Astrocyte (in vitro differentiated cells and primary cell): ENCODE results near the gene POC1B. TPM values are rescaled to one million over a fixed set of nuclear protein-coding genes. Genes with fewer than 3 reads are reported as not detected.

Source experiments
- DNase-seq: peaks from one replicate; pipeline ENCODE4 v3.0.0-alpha.2; 2010; ENCODE audit warnings: low read depth
- FAIRE-seq: peaks from 2 replicates; lab custom pipeline; 2011; peaks lifted over from hg19 to GRCh38; lab: Jason Lieb, UNC
- H2AFZ ChIP-seq: 2 replicates; pipeline ENCODE4 v1.6.0; 2012; ENCODE audit warnings: low read depth, low read length, inconsistent platforms
- H3K27ac ChIP-seq: 2 replicates; pipeline ENCODE4 v1.5.1; 2011; ENCODE audit warnings: low read depth, low read length, inconsistent platforms
- H3K27me3 ChIP-seq: 2 replicates; pipeline ENCODE4 v1.6.0; 2011; ENCODE audit warnings: low read length, inconsistent platforms; ENCODE audit not compliant: insufficient read depth
- H3K36me3 ChIP-seq: 2 replicates; pipeline ENCODE4 v1.5.1; 2011; ENCODE audit warnings: low read length, inconsistent platforms; ENCODE audit not compliant: insufficient read depth
- H3K4me1 ChIP-seq: 2 replicates; pipeline ENCODE4 v1.5.1; 2011; ENCODE audit warnings: low read length, inconsistent platforms; ENCODE audit not compliant: insufficient read depth
- H3K4me2 ChIP-seq: 2 replicates; pipeline ENCODE4 v1.6.0; 2012; ENCODE audit warnings: low read length, inconsistent platforms
- H3K4me3 ChIP-seq: 2 replicates; pipeline ENCODE4 v1.5.1; 2011; ENCODE audit warnings: low read depth, mild to moderate bottlenecking, low read length, inconsistent platforms; ENCODE audit not compliant: insufficient read depth
- H3K79me2 ChIP-seq: 2 replicates; pipeline ENCODE4 v1.6.0; 2012; ENCODE audit warnings: mild to moderate bottlenecking, low read length, inconsistent platforms; ENCODE audit not compliant: insufficient read depth
- H3K9ac ChIP-seq: 2 replicates; pipeline ENCODE4 v1.6.0; 2012; ENCODE audit warnings: mild to moderate bottlenecking, low read length, inconsistent platforms
- H3K9me3 ChIP-seq: 2 replicates; pipeline ENCODE4 v1.5.1; 2012; ENCODE audit warnings: low read depth, mild to moderate bottlenecking, low read length, inconsistent platforms; ENCODE audit not compliant: insufficient read depth
- H4K20me1 ChIP-seq: 2 replicates; pipeline ENCODE4 v1.6.0; 2012; ENCODE audit warnings: low read length, inconsistent platforms; ENCODE audit not compliant: insufficient read depth
- H3K27ac Mint-ChIP-seq: one replicate; pipeline ENCODE4 v1.8.0; 2021; ENCODE audit warnings: mild to moderate bottlenecking, mixed read lengths; ENCODE audit not compliant: unreplicated experiment
- H3K27me3 Mint-ChIP-seq: one replicate; pipeline ENCODE4 v1.8.0; 2021; ENCODE audit warnings: low read depth, mixed read lengths; ENCODE audit not compliant: unreplicated experiment
- H3K36me3 Mint-ChIP-seq: one replicate; pipeline ENCODE4 v1.8.0; 2021; ENCODE audit warnings: low read depth, mixed read lengths; ENCODE audit not compliant: unreplicated experiment
- H3K4me1 Mint-ChIP-seq: one replicate; pipeline ENCODE4 v1.8.0; 2021; ENCODE audit warnings: low read depth, mixed read lengths; ENCODE audit not compliant: unreplicated experiment
- H3K4me3 Mint-ChIP-seq: one replicate; pipeline ENCODE4 v1.8.0; 2021; ENCODE audit warnings: mild to moderate bottlenecking, moderate library complexity, mixed read lengths; ENCODE audit not compliant: unreplicated experiment
- H3K9me3 Mint-ChIP-seq: one replicate; pipeline ENCODE4 v1.8.0; 2021; ENCODE audit warnings: mild to moderate bottlenecking, mixed read lengths; ENCODE audit not compliant: unreplicated experiment
- CTCF ChIP-seq: IDR thresholded peaks from 2 replicates; pipeline ENCODE4 v1.5.1; 2011; ENCODE audit warnings: low read depth, mild to moderate bottlenecking, inconsistent platforms, low read length, moderate library complexity; ENCODE audit not compliant: insufficient read depth
- EZH2 ChIP-seq: IDR thresholded peaks from 2 replicates; pipeline ENCODE4 v1.6.1; 2012; ENCODE audit warnings: mild to moderate bottlenecking, low read length, inconsistent platforms; ENCODE audit not compliant: insufficient read depth
- total RNA-seq: library from RNA; stranded (reverse); gene quantifications from 2 replicates; pipeline ENCODE4 v1.2.1, GENCODE V29; 2021

The POC1B gene
- total RNA-seq, 1 donor from 2014 or later, result 10.6 TPM

GRCh38 chr12:89384050-89384758, 141.6 kb downstream of the POC1B start:
- Histone ChIP-seq H3K27ac (peak overlapping the region; percentile 11), H2AFZ (peak overlapping the region; percentile 67), H3K27me3 (no peaks in the 10 kb centered on the region), H3K4me3 (peak overlapping the region; percentile 24), H3K36me3 (no peaks in the 10 kb centered on the region), H3K4me2 (peak overlapping the region; percentile 66), H3K9ac (peak overlapping the region; percentile 5), H3K4me1 (peaks cover 11% of the 10 kb centered on the region), H3K79me2 (no peaks in the 10 kb centered on the region), H4K20me1 (no peaks in the 10 kb centered on the region), H3K9me3 (no peaks in the 10 kb centered on the region)
- FAIRE-seq (no peak), DNase-seq (peak; percentile 85)
- Mint-ChIP-seq H3K4me3 (no peak overlapping the region), H3K9me3 (no peaks in the 10 kb centered on the region), H3K27ac (peak overlapping the region; percentile 24), H3K4me1 (peaks cover 17% of the 10 kb centered on the region), H3K36me3 (no peaks in the 10 kb centered on the region), H3K27me3 (no peaks in the 10 kb centered on the region)
- TF ChIP-seq EZH2, result no peak
- no peak for TF ChIP-seq CTCF

GRCh38 chr12:89383235-89384049, 142.4 kb downstream of the POC1B start:
- no peaks in the 10 kb centered on the region for H4K20me1 ChIP-seq
- no peaks in the 10 kb centered on the region for H3K79me2 ChIP-seq
- H3K36me3 Mint-ChIP-seq, result no peaks in the 10 kb centered on the region
- no peaks in the 10 kb centered on the region for H3K9me3 Mint-ChIP-seq
- H3K27me3 Mint-ChIP-seq, result no peaks in the 10 kb centered on the region
- no peak overlapping the region for H3K27ac ChIP-seq
- no peak overlapping the region for H3K4me3 Mint-ChIP-seq
- no peak overlapping the region for H3K9ac ChIP-seq
- peaks cover 22% of the 10 kb centered on the region for H3K4me1 Mint-ChIP-seq
- TF ChIP-seq CTCF, result no peak
- TF ChIP-seq EZH2, result no peak
- DNase-seq (peak; percentile 16), FAIRE-seq (no peak)
- no peaks in the 10 kb centered on the region for H3K27me3 ChIP-seq
- no peaks in the 10 kb centered on the region for H3K9me3 ChIP-seq
- H3K4me3 ChIP-seq, result no peak overlapping the region
- H3K4me1 ChIP-seq, result peaks cover 11% of the 10 kb centered on the region
- no peak overlapping the region for H2AFZ ChIP-seq
- no peak overlapping the region for H3K4me2 ChIP-seq
- peak overlapping the region; percentile 24 for H3K27ac Mint-ChIP-seq
- H3K36me3 ChIP-seq, result no peaks in the 10 kb centered on the region
